Activated CD4-positive, CD25-positive, alpha-beta regulatory T cell (primary cell): ENCODE results near the gene AP1G2.
"Not testable (repeated sequence)": the region's sequence is repeated elsewhere in the genome, so short reads cannot be mapped to it uniquely, and the experiment has no call there.

ENCODE experiments used
- DNase-seq, 4 experiments: peaks; one replicate each; lab custom pipeline; 2025; lab: John Stamatoyannopoulos, UW

The AP1G2 gene

DNA sequence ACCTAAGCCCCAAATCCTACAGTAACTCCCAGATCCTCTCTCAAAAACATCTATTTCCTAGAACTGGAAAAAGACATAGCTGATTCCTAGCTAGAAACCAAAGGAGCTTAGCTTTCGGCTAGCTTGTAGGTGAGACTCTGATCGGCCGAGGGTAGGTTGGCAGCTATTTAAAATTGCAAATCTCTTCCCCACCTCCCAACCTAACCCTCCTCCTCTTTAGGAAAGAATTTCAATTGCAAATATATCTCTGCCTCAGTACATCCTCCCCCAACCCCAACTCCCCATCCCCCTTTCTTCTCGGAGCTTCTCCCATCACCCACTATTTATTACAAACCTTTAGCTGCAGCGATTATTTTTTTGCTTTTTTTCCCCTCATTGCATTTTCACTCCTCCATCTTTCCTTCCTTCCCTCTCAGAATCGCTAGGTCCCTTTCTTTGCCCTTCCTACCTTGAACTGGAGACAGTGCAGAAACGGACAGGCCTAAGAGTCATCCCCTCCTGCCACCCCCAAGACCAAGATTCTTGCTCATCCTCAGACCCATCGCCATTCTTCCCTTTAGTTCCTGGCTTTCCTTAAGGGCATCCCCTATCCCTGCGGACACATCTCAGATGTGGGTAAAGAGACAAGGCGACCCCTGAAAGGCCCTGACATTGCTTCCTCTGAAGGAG lies 29.4 kb downstream of the AP1G2 start:
- no peak for DNase-seq

DNA sequence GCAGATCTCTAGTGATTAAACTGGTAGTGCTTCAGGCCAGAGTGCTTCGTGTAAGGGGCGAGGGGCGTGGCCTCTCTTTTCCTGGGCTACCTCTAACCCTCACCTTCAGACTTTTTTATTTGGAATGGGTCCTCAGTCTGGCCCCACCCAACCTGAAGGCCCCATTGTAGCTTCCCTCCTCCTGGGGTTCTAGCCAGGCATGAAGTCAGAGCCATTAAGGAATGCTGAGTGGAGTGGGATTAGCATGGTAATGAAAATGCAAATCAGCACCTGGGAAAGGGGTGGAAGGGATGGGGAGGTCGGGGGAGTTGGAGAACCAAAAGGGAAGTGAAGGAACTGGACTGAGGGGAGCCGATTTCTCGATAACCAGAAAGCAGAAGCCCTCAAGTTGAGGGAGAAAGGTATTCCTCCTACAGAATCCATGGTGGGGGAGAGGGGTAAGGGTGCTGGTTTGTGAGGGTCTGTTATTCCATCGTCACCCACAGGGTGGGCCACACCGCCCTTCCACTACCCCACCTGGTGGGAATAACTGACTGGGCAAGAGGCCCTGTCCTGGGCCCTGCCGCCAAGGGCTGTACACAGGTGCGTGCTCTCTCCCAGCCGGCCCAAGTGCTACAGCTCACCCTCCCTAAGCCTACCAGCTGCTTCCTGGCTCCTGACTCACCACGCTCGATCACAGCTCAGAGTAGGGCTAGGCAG lies 30.1 kb downstream of the AP1G2 start:
- no peak for DNase-seq

DNA sequence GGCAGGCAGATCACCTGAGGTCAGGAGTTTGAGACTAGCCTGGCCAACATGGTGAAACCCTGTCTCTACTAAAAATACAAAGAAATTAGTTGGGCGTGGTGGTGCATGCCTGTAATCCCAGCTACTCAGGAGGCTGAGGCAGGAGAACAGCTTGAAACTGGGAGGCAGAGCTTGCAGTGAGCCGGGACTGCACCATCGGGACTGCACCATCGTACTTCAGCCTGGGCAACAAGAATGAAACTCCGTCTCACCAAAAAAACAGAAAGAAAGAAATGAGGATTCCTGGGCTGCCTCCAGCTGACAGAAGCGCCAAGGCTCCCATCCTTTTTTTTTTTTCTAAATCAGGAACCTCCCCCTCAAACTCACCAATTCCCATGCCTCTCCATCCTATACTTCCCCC lies 30.7 kb downstream of the AP1G2 start:
- DNase-seq, result not testable (repeated sequence)

DNA sequence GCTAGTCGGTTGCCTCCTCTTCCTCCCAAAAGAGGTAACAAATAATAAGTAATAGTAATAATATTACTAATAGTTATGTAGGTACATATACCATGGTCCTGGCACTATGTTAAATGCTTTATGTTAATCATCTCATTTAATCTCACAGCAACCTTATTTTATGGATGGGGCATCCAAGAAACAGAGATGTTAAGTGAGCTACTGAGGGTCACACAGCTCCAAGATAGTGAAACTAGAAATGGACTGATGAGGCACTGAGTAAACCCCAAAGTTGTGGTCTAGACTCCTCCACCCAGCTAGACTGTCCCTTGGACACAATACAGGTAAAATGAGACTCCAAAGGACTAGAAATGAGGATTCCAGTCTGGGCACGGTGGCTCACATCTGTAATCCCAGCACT lies 31.1 kb downstream of the AP1G2 start:
- no peak for DNase-seq

DNA sequence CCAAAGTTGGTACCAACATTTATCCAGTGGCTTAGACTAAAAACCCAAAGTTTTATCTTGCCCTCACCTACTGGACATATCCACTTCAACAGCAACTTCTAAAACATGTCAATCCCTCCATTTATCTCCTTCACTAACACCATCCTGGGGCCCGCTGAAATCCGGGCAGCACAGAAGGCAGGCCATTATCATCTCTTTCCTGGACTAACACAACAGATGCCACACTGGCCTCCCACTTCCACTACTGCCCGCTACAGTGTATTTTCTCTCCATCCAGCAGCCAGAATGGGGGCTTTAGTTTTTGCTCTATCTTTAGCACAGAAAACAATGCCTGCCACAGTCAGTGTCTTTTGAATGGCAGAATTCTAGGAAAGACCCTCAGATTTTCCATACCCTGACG lies 31.6 kb downstream of the AP1G2 start:
- DNase-seq, result no peak

DNA sequence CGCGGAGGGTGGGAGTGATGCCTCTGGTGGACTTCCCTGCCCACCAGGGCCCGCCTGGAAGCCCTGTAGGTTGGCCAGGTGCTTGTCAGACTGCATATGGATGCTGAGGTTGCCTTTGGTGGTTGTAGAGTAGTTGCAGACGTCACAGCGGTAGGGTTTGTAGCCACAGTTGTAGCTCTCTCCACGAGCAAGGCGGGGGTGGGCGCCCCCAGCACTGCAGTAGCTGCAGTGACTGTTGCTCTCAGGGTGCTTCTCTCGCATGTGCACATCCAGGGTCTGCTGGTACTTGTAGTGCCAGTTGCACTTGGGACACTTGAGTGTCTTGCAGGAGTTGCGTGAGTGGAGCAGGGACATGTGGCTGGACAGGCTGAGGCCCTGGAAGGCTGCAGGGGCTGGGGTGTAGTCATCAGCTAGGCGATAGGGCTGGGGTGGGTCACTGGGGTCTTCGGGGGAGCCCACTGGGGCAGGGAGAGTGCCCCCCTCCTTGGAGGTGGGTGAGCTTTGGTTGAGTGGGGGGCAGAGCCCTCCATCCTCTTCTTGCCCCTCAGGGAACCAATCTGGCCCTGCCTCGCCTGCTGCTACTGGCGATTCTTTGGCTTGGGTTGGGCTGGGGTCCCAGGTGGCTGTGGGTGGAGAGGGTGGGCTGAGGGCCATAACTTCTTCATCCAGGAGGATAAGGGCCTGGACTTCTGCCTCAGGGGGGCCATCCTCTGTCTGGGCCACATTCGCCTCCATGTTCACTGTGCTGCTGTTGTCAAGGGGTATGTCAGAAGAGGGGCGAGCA lies 33.7 kb downstream of the AP1G2 start:
- no peak for DNase-seq

DNA sequence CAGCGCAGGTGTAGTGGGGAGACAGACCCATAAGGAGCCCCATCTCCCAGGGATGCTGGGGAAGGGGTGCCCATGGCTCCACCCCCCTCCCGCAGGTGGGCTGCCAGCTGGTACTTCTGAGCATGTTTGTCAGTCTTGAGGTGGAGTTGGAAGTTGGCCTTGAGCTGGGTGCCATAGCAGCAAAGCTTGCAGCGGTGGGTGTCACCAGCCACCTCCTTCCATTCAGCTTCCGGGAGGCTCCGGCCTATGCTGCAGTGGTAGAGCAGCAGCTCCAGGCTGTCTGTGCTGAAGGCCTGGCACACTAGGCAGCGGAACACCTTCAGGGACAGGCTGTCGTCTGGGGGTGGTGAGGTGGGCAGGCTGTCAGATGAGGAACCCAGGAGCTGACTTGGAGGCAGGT lies 34.9 kb downstream of the AP1G2 start:
- no peak for DNase-seq

DNA sequence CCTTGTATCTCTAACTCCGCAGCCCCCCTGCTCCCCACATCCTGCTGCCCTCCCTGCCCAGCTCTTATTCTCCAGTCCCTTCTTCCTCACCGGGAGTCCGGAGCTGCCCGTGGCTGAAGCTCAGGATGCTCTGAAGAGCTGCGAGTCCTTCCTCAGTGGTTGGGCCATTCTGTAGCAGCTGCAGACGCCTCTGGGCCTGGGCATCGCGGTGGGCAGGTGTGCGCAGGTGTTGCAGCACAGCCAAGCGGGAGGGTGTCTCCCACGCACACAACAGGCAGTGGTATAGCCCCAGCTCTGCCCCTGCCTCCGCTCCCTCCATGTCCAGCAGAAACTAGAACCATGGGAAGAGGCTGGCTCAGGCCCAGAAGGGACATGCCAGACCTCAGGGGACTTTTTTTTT lies 36.2 kb downstream of the AP1G2 start:
- no peak for DNase-seq

DNA sequence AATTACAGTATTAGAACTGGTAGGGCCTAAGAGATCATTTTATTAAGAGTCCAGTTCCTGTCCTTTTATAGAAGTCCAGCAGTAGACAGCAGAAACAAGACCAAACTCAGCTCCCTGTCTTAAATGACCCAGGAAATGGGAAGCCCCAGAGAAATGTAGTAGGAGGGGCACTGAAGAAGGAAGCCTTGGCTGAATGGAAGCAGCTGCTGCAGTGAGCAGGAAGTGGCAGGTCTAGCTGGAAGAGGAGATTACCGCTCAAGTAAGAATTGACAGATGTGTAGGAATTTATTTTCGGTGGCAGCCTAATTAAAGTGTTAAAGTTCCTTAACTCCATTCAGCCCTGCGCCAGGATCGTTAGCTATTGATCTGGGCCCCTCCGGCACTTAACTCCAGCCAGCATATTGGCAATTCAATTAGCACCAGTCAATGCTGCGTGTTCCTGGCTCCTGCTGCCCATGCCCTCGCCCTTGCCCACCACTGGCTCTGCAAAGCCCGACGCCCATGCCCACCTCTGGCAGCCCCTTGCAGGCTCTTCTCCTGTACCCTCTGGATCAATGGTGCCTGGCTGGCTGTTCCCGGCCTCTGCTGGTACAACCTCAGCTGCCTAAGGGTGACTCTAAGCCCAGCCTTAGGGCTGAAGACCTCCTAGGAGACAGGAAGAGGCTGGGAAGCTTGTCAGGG lies 37.1 kb downstream of the AP1G2 start:
- no peak for DNase-seq

DNA sequence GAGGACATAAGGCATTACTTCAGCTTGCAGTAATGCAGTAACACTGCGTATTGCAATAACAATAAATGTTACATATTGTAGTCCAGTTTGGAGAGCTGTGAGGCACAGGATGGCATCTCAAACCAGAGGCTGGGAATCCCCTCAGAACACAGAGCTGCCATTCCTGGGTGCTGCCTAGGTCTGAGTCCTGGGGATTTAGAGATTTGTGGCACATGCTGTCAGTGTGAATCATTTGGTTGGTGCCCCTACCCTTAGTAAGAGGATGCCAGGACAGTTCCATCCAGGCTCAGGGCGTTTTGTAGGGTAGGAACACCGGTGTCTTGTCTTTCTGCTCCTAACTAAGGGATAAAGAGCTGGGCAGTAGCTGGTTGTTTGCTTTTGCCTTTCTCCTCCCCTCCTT lies 38.6 kb downstream of the AP1G2 start:
- DNase-seq, result no peak

DNA sequence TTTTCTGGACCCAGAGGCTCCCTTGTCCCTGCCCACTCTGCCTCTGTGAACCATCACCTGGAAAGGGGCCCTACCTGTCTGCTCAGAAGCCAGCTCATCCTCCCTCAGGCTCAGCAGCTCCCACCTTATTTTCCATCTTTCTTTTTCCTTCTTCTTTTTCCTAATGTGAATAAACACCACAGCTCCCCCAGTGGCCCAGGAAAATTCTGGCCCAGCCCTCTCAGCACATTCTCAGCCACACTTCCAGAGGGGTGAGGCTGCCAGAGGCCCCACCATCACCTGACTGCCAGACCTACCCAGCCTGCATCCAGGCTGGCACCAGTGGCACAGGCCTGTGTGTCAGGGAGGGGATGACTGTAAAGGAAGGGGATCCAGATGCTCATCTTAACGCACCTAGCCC lies 39.0 kb downstream of the AP1G2 start:
- no peak for DNase-seq

DNA sequence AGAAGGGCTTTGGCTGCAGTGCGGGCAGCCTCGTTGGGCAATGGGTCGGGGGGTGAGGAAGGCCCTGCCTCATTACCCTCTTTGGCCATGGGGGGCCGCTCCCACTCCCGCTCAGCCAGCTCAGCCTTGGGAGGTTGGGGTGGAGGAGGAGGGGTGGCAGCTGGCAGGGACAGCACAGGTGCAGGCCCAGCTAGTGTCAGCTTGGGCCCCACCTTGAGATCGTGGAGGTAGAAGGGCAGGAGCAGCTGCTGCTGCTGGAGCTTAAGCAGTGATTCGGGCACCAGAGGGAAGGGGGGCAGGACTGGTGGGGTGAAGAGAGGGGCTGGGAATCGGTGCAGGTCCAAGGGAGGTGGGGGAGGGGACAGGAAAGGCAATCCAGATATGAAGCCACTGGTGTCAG lies 42.0 kb downstream of the AP1G2 start:
- no peak for DNase-seq

DNA sequence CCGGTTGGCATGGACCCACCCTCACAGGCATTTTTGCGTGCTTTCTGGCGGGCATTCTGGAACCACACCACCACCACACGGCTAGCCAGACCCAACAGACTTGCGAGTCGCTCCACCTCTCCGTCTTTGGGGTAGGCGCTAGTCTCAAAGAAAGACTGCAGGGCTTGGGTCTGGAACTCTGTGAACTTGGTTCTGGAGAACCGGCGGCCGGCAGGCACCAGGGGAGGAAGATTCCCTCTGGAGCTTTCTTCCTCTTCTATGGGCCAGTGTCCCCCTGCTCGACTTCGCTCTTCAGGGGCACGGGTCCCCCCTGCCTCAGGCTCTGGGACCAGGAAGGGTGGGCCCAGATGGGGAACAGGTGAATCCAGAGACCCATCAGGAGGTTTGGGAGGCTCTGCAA lies 42.6 kb downstream of the AP1G2 start:
- no peak for DNase-seq

DNA sequence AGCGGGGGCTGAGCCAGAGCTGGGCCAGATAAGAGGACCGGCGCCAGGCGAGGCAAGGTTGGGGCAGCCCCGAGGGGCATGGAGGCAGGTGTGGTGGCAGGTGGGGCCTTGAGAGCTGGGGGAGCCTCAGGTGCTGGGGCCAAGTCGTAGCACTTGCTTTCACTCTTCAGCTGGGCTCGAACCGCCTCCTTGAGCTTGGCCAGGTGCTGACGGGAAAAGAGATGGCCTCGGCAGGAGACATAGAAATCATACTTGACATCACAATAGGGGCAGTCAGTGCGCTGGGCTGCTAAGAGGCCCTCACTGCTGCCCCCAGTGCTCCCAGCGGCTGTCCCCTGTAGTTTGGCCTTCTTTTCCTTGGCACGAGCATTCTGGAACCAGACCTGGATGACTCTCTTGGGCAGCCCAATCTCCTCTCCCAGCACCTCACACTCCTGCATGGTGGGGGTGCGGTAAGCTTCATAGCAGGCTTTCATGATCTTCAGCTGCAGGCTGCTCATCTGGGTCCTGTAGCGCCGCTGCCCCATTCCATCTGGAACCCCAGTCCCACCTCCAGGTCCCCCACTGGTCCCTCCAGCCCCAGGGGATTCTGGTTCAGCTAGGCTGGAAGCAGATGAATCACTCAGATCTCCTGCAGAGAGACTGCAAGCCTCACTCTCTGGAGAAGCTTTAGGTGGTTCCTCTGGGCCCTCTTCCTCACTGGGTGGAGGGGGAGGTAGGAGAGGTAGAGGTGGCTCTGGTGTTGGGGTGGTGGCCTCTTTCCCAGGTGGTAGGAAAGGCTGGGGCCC lies 44.2 kb downstream of the AP1G2 start:
- no peak for DNase-seq

DNA sequence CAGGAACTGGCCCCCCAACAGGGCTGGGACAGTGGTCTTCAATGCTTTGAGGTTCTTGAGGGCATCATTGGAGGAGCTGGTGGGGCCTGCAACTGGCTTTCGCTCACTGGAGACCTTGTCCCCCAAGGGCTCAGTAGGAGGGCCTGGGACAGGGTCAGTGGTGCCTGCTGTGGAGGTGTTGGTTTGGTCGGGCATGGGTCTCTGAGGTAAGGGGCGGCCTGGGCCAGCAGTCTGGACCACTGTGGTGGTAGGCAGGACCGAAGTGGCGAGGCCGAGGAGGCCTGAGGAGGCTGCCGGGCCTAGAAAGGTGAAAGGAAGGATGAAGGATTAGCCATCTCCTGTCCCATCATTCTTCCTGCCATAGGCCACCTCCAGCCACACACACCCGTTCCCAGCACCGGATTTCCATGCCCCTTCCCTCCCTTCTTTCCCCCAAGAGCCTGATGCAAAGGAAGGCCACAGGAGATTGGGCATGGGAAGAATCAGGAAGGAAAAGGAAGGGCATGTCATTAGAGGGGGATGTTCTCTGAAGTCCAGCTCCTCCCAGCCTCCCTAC lies 44.9 kb downstream of the AP1G2 start:
- DNase-seq, result no peak

DNA sequence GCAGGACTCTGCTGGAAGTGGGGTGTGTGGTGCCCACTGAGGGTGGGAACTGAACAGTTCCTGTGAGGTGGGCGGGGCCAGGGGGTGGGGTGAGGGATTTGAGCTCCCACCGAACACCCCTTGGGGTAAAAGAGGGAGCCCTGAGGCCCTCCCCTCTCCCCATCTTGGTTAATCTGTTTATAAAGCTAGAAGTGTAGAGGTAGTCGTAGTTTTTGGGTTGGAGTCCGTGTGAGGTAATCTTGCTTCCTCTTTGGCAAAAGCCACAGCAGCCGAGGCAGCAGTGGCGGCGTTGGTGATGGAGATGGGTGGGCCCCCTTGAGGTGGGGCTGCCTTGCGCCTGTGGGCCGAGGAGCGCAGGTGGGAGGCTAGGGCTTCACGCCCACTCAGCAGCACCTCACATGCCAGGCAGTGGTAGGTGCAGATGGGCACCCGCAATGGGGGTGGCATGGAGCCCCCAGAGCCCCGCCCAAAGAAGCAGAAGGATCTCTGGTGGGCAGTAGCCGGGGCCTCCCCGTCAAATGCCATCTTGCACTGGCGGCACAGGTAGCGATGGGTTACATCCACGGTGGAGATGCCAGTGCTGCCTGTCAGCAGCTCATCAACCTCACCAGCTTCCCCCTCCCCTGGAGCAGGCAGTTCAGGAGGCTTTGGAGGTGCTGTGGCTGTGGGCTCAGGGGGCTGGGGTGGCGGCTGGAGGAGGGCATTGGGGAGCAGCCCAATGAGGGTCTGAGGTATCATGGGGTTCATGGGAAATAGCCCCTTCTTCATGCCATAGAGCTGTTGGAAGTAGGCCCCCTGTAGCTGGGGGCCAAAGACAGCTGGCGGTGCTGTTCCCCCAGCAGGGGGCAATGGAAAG lies 45.6 kb downstream of the AP1G2 start:
- DNase-seq, result no peak

DNA sequence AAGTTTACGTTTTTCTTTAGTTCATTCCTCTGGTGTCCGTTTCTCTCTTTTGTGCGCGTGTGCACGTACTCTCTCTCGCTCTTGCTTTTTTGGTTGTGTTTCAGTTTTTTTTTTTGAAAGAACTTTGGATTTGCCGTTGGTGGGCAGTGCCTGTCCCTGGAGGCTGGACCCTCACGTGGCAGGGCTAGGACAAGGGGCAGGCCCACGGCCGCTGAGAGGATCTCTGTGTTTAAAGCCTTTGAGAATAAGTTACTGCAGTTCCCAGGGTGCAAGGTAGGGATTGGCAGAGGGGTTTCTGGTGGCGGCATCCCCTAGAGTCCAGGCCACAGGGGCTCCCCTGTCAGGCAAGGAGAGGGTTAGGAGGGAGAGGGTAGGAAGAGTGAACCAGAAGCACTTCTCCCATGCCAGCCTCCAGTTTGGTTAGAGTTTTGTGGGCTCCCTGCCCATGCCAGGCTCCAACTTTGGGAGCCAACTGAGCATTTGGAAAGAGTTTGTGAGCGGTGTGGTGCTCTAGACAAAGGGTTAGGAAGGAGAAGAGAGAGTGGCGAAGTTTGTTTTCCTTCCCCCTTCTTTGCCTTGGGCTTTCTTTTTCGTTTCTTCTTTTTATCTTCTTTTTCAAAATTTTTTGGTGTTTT lies 46.6 kb downstream of the AP1G2 start:
- no peak for DNase-seq

DNA sequence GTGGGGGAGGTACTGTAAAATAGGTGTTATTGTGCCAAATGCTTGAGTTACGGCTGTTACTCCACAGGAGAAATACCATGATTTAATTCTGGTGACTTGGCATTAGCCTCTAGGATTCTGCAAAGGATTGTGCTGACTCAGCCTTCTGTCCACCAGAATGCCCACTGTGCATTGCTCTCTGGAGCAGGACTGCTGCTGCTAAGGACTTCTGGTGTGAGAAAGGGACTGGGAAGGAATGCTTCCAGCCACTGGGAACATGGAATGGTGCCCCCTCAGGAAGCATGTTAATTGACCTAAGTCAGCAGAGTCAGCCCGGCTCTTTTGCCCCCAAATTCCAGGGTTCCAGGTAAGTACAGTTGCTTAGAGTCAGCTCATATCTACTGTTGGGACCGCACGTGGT lies 48.9 kb downstream of the AP1G2 start:
- DNase-seq, result no peak

DNA sequence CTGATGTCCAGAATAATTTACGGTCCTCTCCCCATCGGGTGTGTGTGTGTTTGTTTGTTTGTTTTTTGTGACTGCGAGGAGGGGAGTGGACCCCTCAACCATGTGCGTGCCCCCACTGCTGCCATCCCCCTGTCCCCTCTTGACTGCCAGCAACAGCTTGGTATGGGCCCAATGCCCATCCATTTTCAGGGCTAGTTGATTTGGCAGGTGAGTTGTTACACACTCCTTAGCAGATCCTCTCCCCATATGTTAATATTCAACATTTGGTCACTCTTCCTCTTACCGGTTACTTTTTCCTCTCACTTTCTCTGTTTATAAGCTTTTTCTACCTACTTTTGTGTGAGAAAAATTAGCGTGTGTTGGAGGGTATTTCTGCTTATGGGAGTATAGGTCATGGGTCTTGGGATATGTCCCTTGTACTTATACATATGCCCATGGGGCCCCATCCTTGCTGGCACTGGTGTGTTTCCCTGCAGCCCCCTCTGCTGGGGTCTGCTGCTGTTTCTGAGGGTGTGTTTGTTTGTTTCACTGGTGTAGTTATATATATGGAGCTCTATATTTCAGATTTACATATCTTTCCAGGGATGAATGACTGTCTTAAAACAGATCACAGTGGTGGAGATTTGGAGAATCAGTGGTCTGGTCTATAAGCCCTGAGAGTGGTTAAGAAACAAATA lies 49.8 kb downstream of the AP1G2 start:
- DNase-seq, result no peak

DNA sequence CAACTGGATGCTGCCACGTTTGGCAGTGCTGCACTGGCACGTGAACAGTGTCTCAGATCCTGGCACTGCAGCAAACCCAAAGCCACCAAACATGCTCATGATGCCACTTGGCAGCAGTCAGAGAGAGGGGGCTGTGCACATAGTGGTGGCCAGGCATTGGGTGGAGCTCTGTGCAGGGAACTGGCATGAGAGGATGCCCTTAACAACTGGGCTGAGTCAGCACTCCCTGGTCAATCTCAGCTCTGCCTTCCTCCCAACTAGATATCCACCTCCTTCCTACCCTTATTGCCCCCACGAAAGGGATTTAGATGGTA lies 53.0 kb downstream of the AP1G2 start:
- no peak for DNase-seq
